Activated naive CD4-positive, alpha-beta T cell treated with anti-CD3 and anti-CD28 coated beads, Interleukin-2, amount 50 U/mL, for 72 hours (primary cell): ENCODE measurements around the gene TMEM192. TPM values are rescaled to one million over a fixed set of nuclear protein-coding genes. Genes with fewer than 3 reads are reported as not detected.
"Not testable (repeated sequence)": the region's sequence is repeated elsewhere in the genome, so short reads cannot be mapped to it uniquely, and the experiment has no call there.

Source experiments
- ATAC-seq, 2 donors: fragments of 150-1000 bp; cut with Tn5 transposase; 2 replicates each; pipeline ENCODE4 v1.10.0; 2021; ENCODE audit warnings: mild to moderate bottlenecking in 2 of 2, moderate library complexity in 2 of 2
- DNase-seq, 2 donors: peaks; one replicate each; pipeline ENCODE4 v3.0.0; 2021 to 2022; ENCODE audit warnings: low spot score in 2 of 2
- H3K27ac Mint-ChIP-seq, 2 donors: one replicate each; pipeline ENCODE4 v1.8.0; 2022; ENCODE audit warnings: mild to moderate bottlenecking in 2 of 2, mixed read lengths in 2 of 2
- H3K36me3 Mint-ChIP-seq, 2 donors: one replicate each; pipeline ENCODE4 v1.8.0; 2022; ENCODE audit warnings: mixed read lengths in 2 of 2
- H3K9me3 Mint-ChIP-seq, 2 donors: one replicate each; pipeline ENCODE4 v1.8.0; 2022; ENCODE audit warnings: mixed read lengths in 2 of 2
- total RNA-seq, 2 donors: library from RNA; stranded (reverse); gene quantifications; one replicate each; pipeline ENCODE4 v1.2.3, GENCODE V29; 2022

TMEM192 gene
- total RNA-seq, 2 donors from 2014 or later: 8.2 to 11.5 TPM

DNA sequence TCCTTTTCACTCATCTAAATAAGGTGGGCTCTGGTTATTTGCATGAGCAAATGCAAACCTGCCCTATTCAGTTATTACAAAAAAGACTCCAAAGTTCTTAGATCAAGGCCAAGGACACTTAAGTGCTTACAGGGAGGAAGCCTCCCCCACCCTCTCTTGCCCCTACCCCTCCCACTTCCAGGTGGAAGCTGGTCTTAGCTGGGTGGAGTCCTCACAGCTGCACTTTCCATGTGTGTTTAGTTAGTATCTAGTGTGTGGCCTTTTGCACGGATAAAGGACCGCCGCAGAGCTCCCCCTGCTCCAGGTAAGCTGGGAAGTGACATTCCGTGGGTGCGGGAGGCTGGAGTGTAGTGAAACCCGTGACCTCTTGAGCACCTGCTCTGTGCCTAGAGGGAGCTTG, 59.0 kb downstream of the TMEM192 start, which contains the start of gene TRIM75:
Gene TRIM75, plus strand, starts transcription at position 222 of the 400 bp plus-strand sequence. CDS start 5,282 bp downstream, outside the sequence.
- no peak for ATAC-seq

DNA sequence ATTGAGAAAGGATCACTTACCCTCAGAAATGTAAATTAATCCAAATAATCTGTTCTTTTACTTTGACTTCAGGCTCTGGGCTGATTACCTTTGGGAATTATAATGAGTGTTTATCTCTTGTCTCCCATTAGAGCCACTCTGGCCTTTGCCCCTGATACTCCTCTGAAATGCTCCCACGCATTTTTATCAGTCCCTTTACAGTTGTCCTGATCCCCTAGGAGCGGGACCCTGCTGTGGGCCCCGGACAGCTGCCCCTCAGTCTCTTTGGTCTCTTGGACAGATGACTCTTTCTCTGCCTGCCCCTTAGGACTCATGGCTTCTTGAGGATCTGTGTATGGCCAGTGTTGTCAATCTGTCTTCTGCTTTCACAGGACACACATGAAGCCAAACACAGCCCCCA, 60.0 kb downstream of the TMEM192 start:
- DNase-seq (no peak), ATAC-seq (no peak)

More for the DNA sequence above, 59.0 kb downstream of the TMEM192 start, which contains the start of gene TRIM75:
- DNase-seq: no peak
- H3K27ac Mint-ChIP-seq: no peak within 1 kb of the TSS
- H3K36me3 Mint-ChIP-seq: no peaks in the 10 kb centered on the region
- no peaks in the 10 kb centered on the region for H3K9me3 Mint-ChIP-seq

DNA sequence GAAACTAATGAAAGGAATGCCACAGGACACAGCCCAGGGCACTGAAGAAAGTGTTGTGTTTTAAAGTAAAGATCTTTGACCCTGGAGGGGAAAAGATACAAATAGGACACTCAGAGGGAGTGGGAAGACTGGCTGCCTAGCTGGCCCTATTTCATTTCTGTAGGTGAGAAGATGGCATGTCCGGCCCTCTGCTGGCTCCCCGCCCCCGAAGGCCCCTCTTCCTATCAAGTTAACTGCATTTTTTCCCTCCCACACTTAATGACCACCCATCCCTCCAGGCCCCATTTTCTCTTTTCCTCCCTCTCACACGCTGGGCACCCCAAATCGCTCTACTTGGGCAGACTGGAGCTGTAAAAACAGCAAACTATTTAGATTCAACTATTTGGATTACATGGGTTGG, 64.5 kb downstream of the TMEM192 start:
- Mint-ChIP-seq H3K36me3 (no peaks in the 10 kb centered on the region), H3K9me3 (no peaks in the 10 kb centered on the region), H3K27ac (no peak overlapping the region)
- no peak for ATAC-seq
- no peak for DNase-seq

More for the DNA sequence above, 60.0 kb downstream of the TMEM192 start:
- Mint-ChIP-seq H3K36me3 (no peaks in the 10 kb centered on the region), H3K9me3 (no peaks in the 10 kb centered on the region), H3K27ac (no peak overlapping the region)

DNA sequence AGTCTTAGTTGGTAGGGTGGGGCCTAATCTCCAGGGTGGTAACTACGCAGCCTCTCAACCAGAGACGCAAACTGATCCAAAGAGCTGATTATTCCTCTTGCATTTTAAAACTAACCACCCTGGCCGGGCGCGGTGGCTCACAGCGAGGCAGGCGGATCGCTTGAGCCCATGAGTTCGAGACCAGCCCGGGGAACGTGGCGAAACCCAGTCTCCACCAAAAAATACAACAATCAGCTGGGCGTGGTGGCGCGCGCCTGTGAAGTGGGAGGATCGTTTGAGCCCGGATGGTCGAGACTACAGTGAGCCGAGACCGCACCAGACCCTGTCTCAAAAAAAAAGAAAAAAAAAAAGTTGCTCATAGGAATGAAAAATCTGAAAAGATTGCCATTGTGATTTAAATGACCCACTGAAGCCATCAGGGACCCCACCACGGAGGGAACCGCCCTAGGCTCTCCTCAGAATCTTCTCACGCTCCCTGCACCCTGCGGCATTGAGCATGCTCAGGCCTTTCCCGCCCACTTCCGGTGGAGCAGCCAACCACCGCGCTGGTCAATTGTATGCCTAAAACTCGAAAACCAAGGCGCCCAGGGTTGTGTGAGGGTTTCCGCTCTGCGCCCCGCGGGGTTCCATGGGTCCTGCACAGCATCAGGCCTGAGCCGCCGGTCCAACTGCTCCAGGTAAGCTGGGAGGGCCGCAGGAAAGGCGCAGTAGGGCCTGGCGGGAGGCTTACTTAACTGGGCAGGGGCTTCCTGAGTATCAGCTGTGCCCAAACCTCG, 81.0 kb downstream of the TMEM192 start, which contains the start of gene TRIM60:
Gene TRIM60, plus strand, starts transcription at position 564 of the 776 bp plus-strand sequence. CDS start 8,074 bp downstream, outside the sequence.
- no peak for ATAC-seq
- Mint-ChIP-seq H3K36me3 (no peaks in the 10 kb centered on the region), H3K9me3 (no peaks in the 10 kb centered on the region), H3K27ac (no peak within 1 kb of the TSS)
- no peak for DNase-seq

DNA sequence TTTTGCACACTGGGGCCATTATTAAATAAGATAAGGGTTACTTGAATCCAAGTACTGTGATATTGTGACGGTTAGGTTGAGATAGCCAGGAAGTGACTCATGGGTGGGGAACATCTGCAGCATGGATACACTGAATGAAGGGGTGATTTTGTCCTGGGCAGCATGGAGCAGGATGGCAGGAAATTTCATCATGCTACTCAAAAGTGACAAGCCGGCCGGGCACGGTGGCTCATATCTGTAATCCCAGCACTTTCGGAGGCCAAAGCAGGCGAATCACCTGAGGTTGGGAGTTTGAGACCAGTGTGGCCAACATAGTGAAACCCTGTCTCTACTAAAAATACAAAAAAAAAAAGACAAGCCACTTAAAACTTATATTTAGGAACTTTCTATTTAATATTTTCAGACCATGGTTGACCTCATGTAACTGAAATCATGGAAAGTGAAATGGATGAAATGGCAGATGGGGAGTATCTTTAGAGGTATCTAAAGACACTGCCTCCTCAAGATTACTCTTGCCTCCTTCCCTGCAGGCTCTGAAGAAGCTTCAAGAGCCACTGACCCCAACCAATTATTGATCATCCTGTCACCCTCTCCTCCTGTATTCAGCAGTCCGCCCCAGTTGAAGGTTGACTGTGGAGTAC, 84.8 kb downstream of the TMEM192 start:
- Mint-ChIP-seq H3K36me3 (no peaks in the 10 kb centered on the region), H3K9me3 (no peaks in the 10 kb centered on the region), H3K27ac (no peak overlapping the region)
- ATAC-seq (no peak), DNase-seq (no peak)

DNA sequence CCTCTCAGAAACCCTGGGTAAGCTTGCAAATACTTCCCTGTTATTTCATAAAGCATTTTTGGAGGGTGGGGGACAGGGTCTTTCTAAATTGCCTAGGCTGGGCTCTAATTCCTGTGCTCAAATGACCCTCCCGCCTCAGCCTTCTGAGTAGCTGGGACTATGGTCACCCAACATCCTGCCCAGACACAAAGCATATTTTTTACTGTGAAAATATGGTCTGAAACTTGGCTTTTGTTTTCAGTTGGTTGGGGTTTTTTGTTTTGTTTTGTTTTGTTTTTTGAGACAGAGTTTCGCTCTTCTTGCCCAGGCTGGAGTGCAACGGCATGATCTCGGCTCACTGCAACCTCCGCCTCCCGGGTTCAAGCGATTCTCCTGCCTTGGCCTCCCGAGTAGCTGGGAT, 86.9 kb downstream of the TMEM192 start:
- not testable (repeated sequence) for H3K36me3 Mint-ChIP-seq, H3K27ac Mint-ChIP-seq, DNase-seq, ATAC-seq, H3K9me3 Mint-ChIP-seq

Other genes with a start within 250 kb of the TMEM192 start
- gene APELA, start 235.7 kb downstream of the TMEM192 start, total RNA-seq: not detected
- 1 to 10 TPM; 1.1 TPM for gene TRIM61, start 135.2 kb downstream of the TMEM192 start, total RNA-seq
- not detected for gene TRIM60, start 80.9 kb downstream of the TMEM192 start, total RNA-seq
- not detected for gene TRIM75, start 59.0 kb downstream of the TMEM192 start, total RNA-seq
- gene KLHL2, start 94.7 kb upstream of the TMEM192 start, total RNA-seq: 10 to 100 TPM; 32.1 to 35.1 TPM
- gene MSMO1, start 214.8 kb upstream of the TMEM192 start, total RNA-seq: 10 to 100 TPM; 58.2 to 65.5 TPM